K562 (cell line): ENCODE results near the gene NECAB3. TPM values are rescaled to one million over a fixed set of nuclear protein-coding genes. Genes with fewer than 3 reads are reported as not detected.
A peak's percentile ranks its signal among the peaks of the same experiment; 100 is the strongest.

Source experiments
- BCLAF1 ChIP-seq, 2 experiments: fragments of 450-650 bp in 1 of 2; IDR thresholded peaks; 2 replicates each; pipeline ENCODE4 v1.6.1; 2011 to 2017; ENCODE audit warnings: low read depth in 2 of 2, antibody characterized with exemption in 1 of 2, borderline replicate concordance in 1 of 2, low read length in 1 of 2, mild to moderate bottlenecking in 1 of 2, mixed read lengths in 1 of 2; ENCODE audit not compliant: control insufficient read depth in 1 of 2
- CEBPZ ChIP-seq: fragments of 150-350 bp; IDR thresholded peaks from 2 replicates; pipeline ENCODE4 v1.6.1; 2014; ENCODE audit warnings: low read depth, mild to moderate bottlenecking, low read length, borderline replicate concordance
- POLR2A ChIP-seq: fragments of 450-650 bp; conservative IDR thresholded peaks from 2 replicates; pipeline ENCODE4 v1.6.1; 2016
- POLR2H ChIP-seq: IDR thresholded peaks from 2 replicates; pipeline ENCODE4 v1.6.1; 2016; ENCODE audit warnings: missing genetic modification characterization, low read depth, mild to moderate bottlenecking, control low read depth, missing compliant biosample characterization, moderate library complexity
- RBM39 ChIP-seq: fragments of 200-400 bp; formaldehyde crosslinking; optimal IDR thresholded peaks from 2 replicates; pipeline ENCODE3; 2018; ENCODE audit warnings: low read depth, low read length
- REST ChIP-seq, 2 experiments: fragments of 450-650 bp; formaldehyde crosslinking in 1 of 2; IDR thresholded peaks; 2 replicates each; pipeline versions ENCODE4 v1.4.0 to v1.6.1; 2014 to 2020; ENCODE audit warnings: mild to moderate bottlenecking in 2 of 2, borderline replicate concordance in 1 of 2, low read depth in 1 of 2
- SMAD4 ChIP-seq: fragments of 250-450 bp; sonication (Bioruptor Pico); conservative IDR thresholded peaks from 2 replicates; pipeline ENCODE4 v1.8.0; 2021; ENCODE audit warnings: inconsistent platforms, mild to moderate bottlenecking, moderate library complexity
- TBL1XR1 ChIP-seq, 2 experiments: IDR thresholded peaks; 2 replicates each; pipeline ENCODE4 v1.6.1; 2012; ENCODE audit warnings: improper control_type of control experiment in 2 of 2, low read length in 2 of 2, mild to moderate bottlenecking in 1 of 2
- TFAP4 ChIP-seq: sonication (generic); formaldehyde crosslinking; IDR thresholded peaks from 2 replicates; pipeline ENCODE4 v1.8.0; 2022; ENCODE audit warnings: missing genetic modification reagents, mild to moderate bottlenecking, moderate library complexity, borderline replicate concordance
- polyA plus RNA-seq, 8 experiments: library from polyadenylated mRNA; depleted of rRNA in 4 of 8; stranded (reverse) in 5 of 8; unstranded in 3 of 8; fragments of >200 nt; fragmentation: Nextera tagmentation in 2 of 8; fragmentation: Illumina TruSeq in 1 of 8; extraction: Ambion mirVana in 2 of 8; extraction: Trizol in 1 of 8; gene quantifications; 2 replicates each; pipeline versions ENCODE4 v1.2.1 to v1.2.3, GENCODE V29; 2011 to 2014; ENCODE audit warnings: inconsistent platforms in 1 of 8, missing spikeins in 1 of 8
- total RNA-seq, 7 experiments: library from RNA; depleted of rRNA in 6 of 7; stranded (reverse); fragments of >200 nt in 6 of 7; fragmentation: Illumina TruSeq in 2 of 7; extraction: Trizol in 2 of 7; gene quantifications; 2 replicates each; pipeline versions ENCODE4 v1.2.1 to v1.2.3, GENCODE V29; 2011 to 2021; ENCODE audit warnings: low replicate concordance in 1 of 7

Gene NECAB3
- total and polyA plus RNA-seq, 9 of the 15 experiments (the other 6 are each of a cell fraction or from before 2014, with no cell fraction given): 0.94 to 63.3 (median 31.5) TPM

- TF ChIP-seq REST (IDR thresholded peaks at IDR 0.05; ENCODE audit: borderline replicate concordance) (0 out of 2 replicates have a peak, but pooled peaks have one; percentile 8), REST (CRISPR knock-in tag; IDR thresholded peaks at IDR 0.05; ENCODE audit: low read depth) (no peak; the same call in 1 of the 2 replicates), TBL1XR1 (IDR thresholded peaks at IDR 0.05; ENCODE audit: low read length in 2 of 2) (0 out of 4 replicates have a peak, but pooled peaks of 1 of the 2 experiments have one; percentile 2), CEBPZ (no peak), POLR2H (peak; percentile 48), BCLAF1 (IDR thresholded peaks at IDR 0.05; ENCODE audit: borderline replicate concordance in 1 of 2, control insufficient read depth in 1 of 2, low read depth in 2 of 2, low read length in 1 of 2) (no peak), TFAP4 (CRISPR knock-in tag) (0 out of 2 replicates have a peak, but pooled peaks have one; percentile 34), POLR2A (no peak; the same call in 1 of the 2 replicates), RBM39 (no peak), SMAD4 (CRISPR knock-in tag) (peak; percentile 55)
These were observed at the start of gene NECAB3 (continued) for GRCh38 chr20:33674294-33675135.
